NCI-H748 (cell line): ENCODE measurements around the gene XPNPEP1.

Source experiments
- DNase-seq: peaks from one replicate; lab custom pipeline; 2025; ENCODE audit not compliant: unreplicated experiment; lab: John Stamatoyannopoulos, UW

XPNPEP1 gene

DNA sequence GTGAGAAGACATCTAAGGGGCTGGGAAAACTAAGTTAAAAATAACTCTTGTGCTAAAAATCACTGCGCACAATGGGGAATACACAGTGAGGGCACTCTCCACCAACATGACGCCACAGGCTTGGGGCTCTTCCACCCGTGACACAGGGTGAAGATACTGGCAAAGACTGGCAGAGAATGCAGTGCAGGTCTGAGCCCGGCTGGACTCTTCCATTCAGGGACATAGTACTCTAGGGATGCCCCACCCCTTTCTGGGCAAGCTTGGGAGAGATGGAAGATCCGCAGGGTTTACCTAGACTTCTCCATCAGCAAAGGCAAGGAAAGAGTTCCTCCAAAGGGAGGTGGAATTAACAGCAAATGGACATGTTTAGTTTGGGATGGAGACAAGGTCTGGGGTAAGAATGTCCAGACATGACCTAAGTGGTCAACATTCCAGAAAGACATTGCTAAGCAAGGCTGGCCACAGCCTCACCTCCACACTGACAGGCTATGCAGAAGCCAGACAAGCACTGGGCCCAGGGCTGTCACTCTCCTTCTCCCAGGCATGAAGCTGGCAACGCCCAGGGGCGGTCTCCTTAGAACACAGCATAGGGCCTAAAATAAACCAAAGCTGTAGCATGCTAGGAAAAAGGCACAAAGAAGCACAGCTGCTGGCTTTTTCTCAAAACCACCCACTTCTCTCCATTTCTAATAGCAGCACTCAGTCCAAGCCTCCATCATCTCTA lies 28.1 kb downstream of the XPNPEP1 start:
- no peak for DNase-seq

DNA sequence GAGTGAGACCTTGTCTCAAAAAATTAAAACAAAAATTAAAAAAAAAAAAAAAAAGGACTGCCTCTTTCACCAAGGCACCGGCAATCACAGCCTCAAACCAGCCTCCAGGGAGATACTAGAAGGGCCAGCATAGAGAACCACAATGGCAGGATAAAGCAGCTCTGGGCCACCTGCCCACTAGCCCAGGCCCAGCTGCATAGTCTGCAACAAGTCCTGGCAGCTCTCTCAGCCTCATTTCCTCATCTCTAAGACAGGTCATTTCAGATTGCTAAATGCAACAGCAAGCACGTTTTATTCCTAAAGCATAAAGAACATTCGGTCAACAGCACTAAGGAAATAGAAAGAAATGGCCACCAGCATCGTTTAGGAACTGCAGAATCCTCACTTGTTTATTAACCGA lies 28.8 kb downstream of the XPNPEP1 start:
- DNase-seq: no peak

DNA sequence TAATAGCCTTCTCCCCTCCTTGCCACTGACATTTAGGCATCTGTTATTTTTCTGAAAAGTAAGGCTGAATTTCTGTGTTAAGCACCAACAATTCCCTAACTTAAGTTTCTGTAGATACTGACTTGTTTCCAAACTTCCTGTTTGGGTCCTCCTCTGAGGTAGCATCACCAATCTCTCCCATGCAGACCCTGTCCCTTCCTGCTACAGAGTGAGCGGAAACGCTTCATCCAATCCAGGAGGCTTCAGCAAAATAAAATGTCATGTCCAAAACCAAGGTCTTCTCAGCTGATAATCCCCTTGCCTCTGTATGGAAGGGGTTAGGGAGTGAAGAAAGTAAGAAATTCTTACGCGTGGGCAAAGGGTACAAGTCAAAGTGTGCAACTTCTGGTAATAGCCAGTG lies 29.9 kb downstream of the XPNPEP1 start:
- DNase-seq: no peak

DNA sequence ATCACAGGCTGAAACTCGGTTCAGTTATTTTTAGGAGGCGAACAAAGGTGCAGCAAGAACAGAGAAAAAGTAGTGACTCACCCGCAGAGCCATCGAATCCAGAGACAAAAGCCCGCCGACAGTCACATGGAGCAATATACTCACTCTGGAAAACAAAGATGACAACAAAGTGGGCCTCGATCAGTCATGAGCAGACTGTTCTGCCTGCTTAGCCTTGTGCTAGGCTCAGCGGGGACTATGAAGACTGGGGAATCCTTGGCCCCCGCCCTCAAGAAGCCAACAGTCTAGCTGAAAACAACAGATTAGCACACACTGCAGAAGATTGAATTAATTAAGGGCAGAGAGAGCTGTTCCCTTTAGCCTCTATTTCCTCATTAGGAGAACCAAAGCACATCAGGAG lies 30.4 kb downstream of the XPNPEP1 start:
- no peak for DNase-seq

DNA sequence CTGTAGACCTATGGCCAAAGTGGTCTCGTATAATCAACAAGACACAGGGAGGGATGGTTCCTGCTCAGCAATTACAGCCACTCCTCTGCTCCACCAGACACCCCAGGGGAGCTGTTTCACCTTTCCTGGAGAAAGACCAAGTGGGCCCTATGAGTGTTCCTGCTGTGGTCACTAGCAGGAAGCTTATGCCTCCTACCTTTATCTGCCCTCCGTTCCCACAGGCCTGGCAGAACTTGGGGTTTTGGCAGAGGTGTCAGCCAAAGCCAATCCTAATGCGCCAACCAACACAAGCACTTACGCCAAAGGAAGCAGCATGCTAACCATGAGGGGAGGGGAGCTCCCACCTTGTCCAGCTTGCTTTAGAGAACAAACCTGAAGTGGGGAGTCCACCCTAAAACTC lies 31.2 kb downstream of the XPNPEP1 start:
- DNase-seq: no peak

DNA sequence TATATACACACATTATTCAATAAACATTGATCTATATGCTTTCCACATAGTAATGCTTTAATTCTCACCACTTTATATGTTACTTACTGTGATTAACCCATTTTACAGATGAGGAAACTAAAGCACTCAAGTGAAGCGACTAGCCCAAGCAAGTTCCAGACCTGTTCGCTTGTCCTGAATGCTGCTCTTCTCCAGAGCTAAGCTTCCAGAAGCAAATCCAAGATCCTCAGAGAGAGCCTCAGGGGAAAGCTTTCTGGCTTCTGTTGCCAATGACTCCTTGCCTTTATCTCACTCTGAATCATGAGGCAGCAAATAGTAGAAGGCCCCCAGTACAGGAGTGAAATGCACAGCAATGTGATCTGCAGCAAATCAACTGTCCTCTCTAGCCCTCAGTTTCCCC lies 32.2 kb downstream of the XPNPEP1 start:
- DNase-seq: no peak

DNA sequence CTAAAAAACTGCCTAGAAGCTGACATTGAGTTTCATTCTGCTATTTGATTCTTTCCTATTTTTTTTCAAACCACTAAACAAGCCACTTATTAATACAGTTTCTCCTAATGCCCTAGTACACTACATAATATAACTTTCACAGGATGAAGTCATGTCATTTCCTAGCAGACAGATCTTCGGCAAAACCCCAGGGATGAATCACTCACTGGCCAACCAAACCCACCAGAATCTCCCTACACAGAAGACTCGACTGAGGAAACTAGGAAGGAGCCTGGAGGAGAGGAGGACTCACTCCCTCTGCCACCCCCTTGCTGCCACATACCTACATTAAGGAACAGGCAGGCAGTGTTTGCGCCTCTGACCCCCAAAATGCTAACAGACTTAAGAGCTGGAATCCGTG lies 33.4 kb downstream of the XPNPEP1 start:
- no peak for DNase-seq

DNA sequence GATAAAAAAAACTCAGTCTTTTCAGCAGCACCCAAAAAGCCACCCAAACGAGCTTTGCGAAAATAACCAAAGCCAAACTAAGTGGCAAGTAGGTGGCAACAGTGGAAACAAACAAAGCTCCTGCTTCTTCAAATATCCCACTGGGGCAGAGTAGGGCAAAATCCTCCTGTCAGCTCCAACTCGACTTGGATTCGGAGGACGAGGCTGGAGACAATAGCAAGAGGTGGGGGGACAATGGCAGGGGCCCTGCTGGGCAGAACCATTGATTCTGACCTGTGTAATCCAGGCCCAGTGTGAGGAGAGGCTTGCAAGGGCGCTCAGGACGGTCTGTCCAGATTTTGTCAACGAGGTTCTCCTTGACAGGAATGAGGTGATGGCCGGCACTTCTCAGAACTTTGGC lies 35.5 kb downstream of the XPNPEP1 start:
- no peak for DNase-seq

DNA sequence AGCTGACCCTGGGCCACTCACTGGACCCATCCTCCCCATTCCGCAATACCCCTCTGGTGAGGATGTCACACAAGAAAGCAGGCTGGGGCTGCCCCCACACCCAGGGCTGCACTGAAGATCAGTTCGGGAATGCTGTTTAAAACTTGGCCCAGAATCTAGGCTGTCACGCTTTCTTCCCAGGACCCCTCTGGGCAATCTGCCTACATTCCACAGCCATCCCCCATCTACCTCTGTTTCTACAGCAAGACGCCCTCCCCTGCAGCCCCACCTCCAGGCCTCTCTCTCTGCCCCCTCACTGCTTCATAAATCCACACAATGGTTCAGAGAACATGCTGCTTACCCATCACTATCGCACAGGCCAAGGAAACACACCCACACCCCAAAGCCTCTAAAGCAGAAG lies 36.1 kb downstream of the XPNPEP1 start:
- no peak for DNase-seq

DNA sequence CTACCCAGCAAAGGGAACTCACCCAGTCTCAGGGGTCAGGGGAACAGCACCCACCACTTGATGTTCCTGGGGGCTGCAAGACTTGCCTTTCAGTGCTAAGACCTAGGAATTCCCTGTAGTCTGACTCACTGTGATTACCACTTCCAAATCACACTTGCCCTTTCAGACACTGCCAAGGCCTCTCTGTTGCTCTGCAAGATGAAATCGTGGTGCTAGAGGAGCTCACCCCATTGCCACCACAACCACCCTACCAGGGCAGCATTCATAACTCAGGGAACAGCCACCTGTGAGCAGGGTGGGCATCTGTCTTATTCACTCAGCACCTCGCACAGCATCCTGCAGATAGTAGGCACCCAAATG lies 36.5 kb downstream of the XPNPEP1 start:
- DNase-seq: no peak

DNA sequence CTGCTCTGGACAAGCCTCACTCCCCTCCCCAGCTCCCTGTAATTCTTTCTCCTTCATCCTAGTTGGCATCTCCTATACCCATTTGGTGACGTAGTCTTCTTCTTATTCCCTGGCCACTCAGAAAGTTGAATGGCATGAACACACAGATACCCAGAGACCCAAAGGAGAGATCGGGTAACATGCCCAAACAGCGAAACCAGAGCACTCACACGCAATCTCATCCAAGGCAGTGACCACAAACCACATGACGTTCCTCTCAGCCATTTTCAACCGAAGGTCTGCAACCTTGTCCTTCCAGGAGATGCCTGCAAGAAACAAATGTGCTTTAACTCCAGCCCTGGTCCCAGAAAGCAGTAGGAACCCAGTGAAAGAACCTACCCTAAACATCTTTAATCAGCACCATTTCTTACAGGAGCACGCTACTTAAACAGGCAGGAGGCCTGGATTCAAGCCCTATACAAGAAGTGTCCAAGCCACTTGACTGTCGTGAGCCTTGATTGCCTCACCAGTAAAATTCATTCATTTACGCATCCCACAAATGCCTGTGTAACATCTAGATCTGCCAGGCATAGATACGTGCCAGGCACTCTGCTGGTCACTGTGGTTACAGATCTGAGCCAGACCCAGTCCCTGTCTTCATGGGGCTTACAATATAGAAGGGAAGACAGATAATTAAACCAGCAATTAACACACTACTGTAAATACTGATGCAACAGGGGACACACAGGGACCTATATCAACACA lies 37.1 kb downstream of the XPNPEP1 start:
- DNase-seq: no peak

DNA sequence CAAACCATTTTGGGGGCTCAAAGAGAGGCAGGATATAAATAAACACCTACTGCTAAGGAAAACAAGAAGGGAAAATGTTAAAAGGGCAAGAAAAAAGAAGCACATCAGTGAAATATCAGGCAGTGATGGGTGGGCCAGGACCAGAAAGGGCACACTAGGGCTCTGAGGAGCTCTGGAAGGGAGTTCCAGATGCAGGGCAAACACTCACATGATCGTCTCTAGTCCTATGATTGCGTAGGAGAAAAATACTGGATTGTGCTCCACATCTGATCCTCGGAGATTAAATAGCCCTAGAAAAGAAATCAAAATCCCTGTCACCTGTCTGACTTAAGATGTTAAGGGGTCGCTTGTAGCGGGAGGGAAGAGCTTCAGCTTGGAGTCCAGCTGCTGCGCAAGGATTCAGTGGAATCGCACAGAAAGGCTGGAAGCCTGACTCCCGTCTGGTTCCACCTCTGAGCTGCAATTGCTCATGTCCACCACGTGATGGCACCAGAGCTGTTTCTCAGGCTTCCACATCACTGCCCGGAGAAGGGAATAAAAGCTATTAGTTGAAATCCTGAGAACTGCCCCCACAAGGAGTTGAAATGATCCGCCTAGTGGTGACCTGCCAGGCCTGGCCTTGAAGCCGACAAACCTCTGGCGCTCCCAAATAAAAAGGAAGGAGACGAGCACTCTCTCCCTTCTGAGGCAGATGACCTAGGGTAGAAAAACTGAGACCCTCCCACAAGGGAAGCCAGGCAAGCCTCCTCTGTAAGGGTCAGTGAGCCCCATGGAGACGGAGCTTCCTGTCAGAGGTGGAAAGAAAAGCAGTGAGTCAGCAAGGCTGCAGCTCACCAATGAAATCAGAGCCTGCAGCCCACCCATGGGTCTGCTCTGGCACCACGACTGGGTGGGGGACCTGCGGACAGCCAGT lies 39.2 kb downstream of the XPNPEP1 start:
- DNase-seq: peak; percentile 66

DNA sequence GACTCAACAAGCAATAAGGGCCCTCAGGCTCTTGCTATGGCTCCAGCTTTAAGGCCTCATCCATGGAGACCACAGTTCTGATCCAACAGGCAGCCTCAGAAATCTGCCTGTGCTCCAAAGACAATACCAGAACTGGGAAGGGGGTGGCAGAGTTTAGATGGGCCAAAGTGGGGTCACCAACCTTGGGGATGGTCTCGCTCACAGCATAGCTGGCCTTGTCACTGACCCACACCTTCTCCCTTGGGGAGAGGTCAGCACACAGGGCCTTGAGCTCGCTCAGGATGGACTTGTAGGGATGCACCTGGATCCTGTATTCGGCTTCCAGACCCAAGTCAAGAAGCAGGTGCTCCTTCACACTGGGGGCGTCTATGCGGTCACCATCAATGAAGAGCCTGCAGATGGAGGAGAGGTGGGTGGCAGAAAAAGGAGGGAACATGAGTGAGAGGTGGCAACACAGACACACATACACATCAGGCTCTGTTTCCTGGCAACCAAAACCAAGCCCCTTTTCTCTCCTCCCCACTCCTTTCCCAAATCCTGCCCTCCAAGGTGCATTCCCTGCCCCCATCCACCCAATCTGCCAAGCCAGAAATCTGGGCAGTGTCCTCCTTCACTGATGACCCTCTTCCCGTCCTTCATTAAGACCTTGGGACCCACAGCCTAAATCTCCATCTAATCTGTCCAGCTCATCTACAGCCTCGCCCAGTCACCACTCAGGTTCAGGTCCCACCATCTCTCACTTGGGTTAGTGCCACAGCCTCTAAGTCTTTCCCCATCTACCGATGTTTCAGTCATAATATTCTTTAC lies 40.9 kb downstream of the XPNPEP1 start:
- no peak for DNase-seq

DNA sequence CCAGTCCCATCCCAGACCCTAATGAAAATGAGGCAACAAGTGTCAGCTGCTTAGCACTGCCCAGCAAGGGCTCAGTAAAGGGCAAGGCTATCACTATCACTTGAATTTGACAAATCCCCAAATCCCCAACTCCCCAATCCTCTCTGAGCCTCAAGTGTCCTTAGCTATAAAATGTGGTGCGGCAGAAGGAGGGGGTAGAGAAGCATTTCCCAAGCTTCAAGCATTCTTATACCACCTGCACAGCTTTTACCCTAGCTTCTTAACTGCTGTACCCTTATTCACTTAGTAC lies 41.6 kb downstream of the XPNPEP1 start:
- DNase-seq: no peak

DNA sequence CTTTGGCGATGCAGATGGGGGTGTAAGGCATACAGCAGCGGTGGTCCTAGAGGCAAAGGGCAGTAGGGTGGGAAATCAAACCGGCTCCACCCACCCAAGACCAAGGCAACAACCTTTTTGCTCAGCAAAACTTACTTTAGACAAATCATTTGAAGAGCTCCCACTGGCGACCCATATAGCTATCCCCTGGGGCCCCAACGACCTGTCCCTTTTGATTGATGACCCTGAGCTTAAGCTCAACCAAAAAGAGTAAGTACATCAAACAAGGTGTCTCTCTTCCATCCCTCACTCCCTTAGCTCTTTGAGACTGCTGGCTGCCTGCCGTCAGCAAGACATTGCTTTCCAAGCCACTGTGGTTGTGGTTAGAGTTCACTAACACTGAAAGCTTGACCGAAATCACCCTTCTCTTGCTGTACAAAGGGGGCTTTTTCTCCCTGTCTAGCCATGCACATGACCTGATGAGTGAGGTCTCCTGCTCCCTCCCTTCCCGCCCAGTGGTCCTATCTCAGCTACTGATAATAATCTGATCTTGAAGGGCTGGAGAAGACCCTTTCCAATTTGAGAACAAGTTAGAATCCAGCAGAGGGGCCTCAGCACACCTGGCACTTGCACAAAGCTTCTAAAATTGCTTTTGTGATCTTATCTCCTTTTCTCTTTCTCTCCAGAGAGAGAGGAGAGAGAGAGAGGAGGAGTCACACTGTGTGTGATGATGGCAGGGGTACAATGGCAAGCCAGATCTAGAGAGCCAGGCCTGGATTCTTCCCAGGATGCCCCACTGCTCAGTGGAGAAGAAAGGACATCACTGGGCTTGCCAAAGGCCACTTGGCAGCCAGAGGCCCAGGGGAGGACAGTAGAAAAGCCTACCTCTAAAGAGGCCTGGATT lies 42.2 kb downstream of the XPNPEP1 start:
- DNase-seq: no peak

DNA sequence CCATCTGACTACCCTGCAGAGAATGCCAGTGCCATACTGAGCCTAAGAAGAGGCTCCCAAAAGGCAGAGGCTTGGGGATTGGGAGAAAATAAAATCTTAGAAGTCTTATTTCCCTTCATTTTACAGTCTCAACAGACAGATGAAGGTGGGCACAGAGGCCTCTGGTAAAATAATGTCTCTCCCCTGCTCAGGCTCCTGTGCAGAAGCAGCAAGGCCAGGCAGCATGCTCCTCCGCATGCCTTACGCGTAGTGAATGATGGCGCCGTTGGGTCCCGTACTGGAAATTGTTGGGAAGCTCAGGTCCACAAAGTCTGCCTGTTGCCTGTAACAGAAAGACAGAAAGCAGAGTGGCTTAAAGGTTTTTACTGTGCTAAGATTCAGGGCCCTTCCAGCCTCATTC lies 45.8 kb downstream of the XPNPEP1 start:
- no peak for DNase-seq

DNA sequence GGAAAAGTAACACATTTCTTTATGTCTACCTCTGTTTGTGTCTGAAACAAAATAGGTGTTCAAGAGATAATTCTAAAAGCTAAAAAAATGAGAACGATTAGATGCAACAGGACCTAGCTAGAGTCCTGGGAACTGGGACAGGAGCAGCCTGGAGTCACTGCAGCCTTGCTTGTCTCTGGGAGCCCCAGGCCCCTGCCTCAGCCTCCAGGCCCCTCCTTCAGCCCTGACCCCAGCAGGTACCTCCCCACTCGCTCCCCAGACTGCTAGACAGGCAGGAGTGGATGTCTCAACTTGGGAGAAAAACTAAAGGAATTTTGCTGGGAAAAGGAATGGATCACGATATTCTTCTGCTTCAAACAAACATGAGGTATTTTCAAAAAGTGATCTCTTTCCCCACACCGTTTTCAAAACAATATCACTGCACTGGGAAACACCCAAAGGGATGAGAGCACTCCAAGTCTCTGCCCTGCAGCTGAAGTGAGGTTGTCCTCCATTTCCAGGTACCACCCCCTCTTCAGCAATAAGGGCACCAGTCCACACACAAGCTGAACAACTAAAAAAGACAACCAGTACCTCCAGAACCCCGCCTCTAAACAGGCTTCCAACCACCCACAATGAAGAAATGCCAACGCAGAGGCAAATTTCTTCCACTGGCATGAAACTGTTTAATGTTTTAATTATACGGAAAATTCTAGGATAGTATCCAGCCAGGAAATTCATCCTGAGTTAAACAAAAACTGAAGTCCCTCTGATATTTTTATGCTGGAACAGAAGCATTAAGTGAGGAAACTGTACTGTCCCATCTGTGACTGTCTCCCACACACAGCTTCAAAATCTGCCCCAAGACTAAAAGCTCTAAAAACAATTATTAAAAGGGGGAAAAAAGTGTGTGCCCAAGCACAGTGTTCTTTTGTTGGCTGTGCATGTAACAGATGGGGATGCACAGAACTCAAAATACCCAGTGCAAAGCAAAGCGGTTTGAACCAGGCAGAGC lies 47.2 kb downstream of the XPNPEP1 start:
- DNase-seq: no peak

DNA sequence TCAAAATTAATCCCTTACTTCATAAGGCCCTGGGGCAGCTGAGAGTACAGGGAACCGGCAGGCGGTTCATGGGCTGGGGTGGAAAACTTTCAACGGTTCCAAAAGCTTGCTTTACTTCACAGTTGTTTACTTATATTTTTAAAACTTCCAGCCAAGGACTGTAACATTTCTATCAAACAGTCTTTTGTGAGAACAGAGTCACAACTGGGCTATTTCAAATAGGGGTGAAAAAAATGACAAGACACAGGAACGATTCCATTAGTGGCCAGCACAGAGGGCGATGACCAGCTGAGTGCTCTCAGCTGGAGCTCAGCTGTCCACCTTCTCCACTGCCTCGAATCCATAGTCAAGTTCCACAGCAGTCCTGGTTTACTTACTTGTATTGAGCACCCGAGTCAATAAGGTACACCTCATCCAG lies 48.2 kb downstream of the XPNPEP1 start:
- no peak for DNase-seq

DNA sequence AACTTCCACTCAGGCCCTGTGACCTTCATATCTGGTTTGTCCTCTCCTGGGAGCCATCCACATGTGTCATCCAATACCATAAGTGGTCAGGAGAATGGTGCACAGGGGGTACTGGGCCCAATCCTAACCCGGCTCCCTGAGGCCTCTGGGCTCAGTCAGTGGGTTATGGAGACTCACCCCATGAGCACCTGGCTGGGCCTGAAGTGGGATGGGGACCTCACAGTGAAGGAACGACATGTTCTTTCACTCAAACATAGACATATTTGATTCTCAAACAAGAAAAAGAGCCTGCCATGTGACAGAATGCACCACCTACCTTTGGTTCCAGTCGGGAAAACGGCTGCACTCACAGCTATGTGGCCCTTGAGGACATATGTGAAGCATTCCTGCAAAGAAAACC lies 51.8 kb downstream of the XPNPEP1 start:
- no peak for DNase-seq
